Esophagus mucosa (tissue), 1 donor: ENCODE measurements around the gene CCDC187. TPM values are rescaled to one million over a fixed set of nuclear protein-coding genes. Genes with fewer than 3 reads are reported as not detected.

ENCODE experiments used
- ATAC-seq: fragments of 200-7000 bp; cut with Tn5 transposase; one replicate; pipeline ENCODE4 v1.9.1; 2020
- total RNA-seq: library from RNA; stranded (reverse); gene quantifications from one replicate; pipeline ENCODE4 v1.2.4, GENCODE V29; 2023
- donor health status: DM: yes; HTN: yes; CAD: no.

The CCDC187 gene
- total RNA-seq, 1 donor from 2014 or later = not detected

- ATAC-seq = peak; percentile 58
Measured at GRCh38 chr9:136297016-136297691, 6.7 kb downstream of the CCDC187 start.

GRCh38 chr9:136296434-136297015 is 7.4 kb downstream of the CCDC187 start:
- no peak for ATAC-seq

- no peak for ATAC-seq
Measured at GRCh38 chr9:136295542-136296433, 8.1 kb downstream of the CCDC187 start.

- no peak for ATAC-seq
Measured at GRCh38 chr9:136295055-136295454, 8.8 kb downstream of the CCDC187 start.

GRCh38 chr9:136294437-136294836 is 9.5 kb downstream of the CCDC187 start:
- ATAC-seq = no peak

GRCh38 chr9:136293476-136294077 is 10.3 kb downstream of the CCDC187 start:
- no peak for ATAC-seq

- ATAC-seq = peak; percentile 3
Measured at GRCh38 chr9:136292591-136293448, 11.1 kb downstream of the CCDC187 start.

- no peak for ATAC-seq
Measured at GRCh38 chr9:136292026-136292538, 11.8 kb downstream of the CCDC187 start.

- ATAC-seq = no peak
Measured at GRCh38 chr9:136291306-136292025, 12.4 kb downstream of the CCDC187 start.

- ATAC-seq = no peak
Measured at GRCh38 chr9:136290508-136291000, 13.3 kb downstream of the CCDC187 start.

GRCh38 chr9:136289651-136290507 is 14.0 kb downstream of the CCDC187 start:
- no peak for ATAC-seq

GRCh38 chr9:136287960-136288753 is 15.7 kb downstream of the CCDC187 start:
- ATAC-seq = no peak

GRCh38 chr9:136286987-136287379 is 16.9 kb downstream of the CCDC187 start:
- no peak for ATAC-seq

- no peak for ATAC-seq
Measured at GRCh38 chr9:136286359-136286986, 17.4 kb downstream of the CCDC187 start.

- ATAC-seq = no peak
Measured at GRCh38 chr9:136285501-136286358, 18.2 kb downstream of the CCDC187 start.

- no peak for ATAC-seq
Measured at GRCh38 chr9:136284951-136285350, 18.9 kb downstream of the CCDC187 start.

- no peak for ATAC-seq
Measured at GRCh38 chr9:136284311-136284710, 19.6 kb downstream of the CCDC187 start.
